H9 (cell line): ENCODE results near the gene TMC6. TPM values are rescaled to one million over a fixed set of nuclear protein-coding genes. Genes with fewer than 3 reads are reported as not detected.

Experiments
- DNase-seq: peaks from one replicate; pipeline ENCODE4 v3.0.0-alpha.2; 2017
- H2AFZ ChIP-seq: one replicate; pipeline ENCODE4 v1.6.1; 2013; ENCODE audit warnings: mild to moderate bottlenecking, low read length, control low read depth, moderate library complexity
- H2AK5ac ChIP-seq: 2 replicates; pipeline ENCODE4 v1.6.1; 2013; ENCODE audit warnings: low read length, control low read depth, mixed read lengths; ENCODE audit not compliant: insufficient read length
- H2BK120ac ChIP-seq: one replicate; pipeline ENCODE4 v1.6.1; 2013; ENCODE audit warnings: low read depth, mild to moderate bottlenecking, low read length, control low read depth, inconsistent platforms; ENCODE audit not compliant: poor library complexity, severe bottlenecking
- H2BK12ac ChIP-seq: 2 replicates; pipeline ENCODE4 v1.6.1; 2013; ENCODE audit warnings: low read length, control low read depth, mixed read lengths, low read depth; ENCODE audit not compliant: insufficient read length
- H2BK15ac ChIP-seq: 2 replicates; pipeline ENCODE4 v1.6.1; 2013; ENCODE audit warnings: low read depth, low read length, control low read depth
- H2BK20ac ChIP-seq: one replicate; pipeline ENCODE4 v1.6.1; 2013; ENCODE audit warnings: low read depth, mild to moderate bottlenecking, low read length, control low read depth, inconsistent platforms; ENCODE audit not compliant: poor library complexity, severe bottlenecking
- H2BK5ac ChIP-seq: 2 replicates; pipeline ENCODE4 v1.6.1; 2013; ENCODE audit warnings: low read length, control low read depth, mixed read lengths; ENCODE audit not compliant: insufficient read length
- H3K14ac ChIP-seq: 2 replicates; pipeline ENCODE4 v1.6.1; 2013; ENCODE audit warnings: low read length, control low read depth; ENCODE audit not compliant: insufficient read depth
- H3K18ac ChIP-seq: 2 replicates; pipeline ENCODE4 v1.6.1; 2013; ENCODE audit warnings: low read depth, mild to moderate bottlenecking, mixed read lengths, low read length, control low read depth; ENCODE audit not compliant: insufficient read length
- H3K23ac ChIP-seq: 2 replicates; pipeline ENCODE4 v1.6.1; 2013; ENCODE audit warnings: low read length, control low read depth, mixed read lengths, low read depth; ENCODE audit not compliant: insufficient read length
- H3K23me2 ChIP-seq: 2 replicates; pipeline ENCODE4 v1.6.1; 2013; ENCODE audit warnings: low read depth, mild to moderate bottlenecking, mixed read lengths, low read length, control low read depth; ENCODE audit not compliant: insufficient read length, poor library complexity, severe bottlenecking
- H3K27ac ChIP-seq: 2 replicates; pipeline ENCODE4 v1.5.1; 2013; ENCODE audit warnings: low read length, control low read depth, mixed read lengths, low read depth; ENCODE audit not compliant: insufficient read length
- H3K27me3 ChIP-seq: 2 replicates; pipeline ENCODE4 v1.6.1; 2013; ENCODE audit warnings: low read length, control low read depth, inconsistent platforms; ENCODE audit not compliant: insufficient read depth
- H3K4ac ChIP-seq: 2 replicates; pipeline ENCODE4 v1.6.1; 2013; ENCODE audit warnings: low read depth, mild to moderate bottlenecking, control low read depth, inconsistent platforms, low read length, moderate library complexity
- H3K4me1 ChIP-seq: 2 replicates; pipeline ENCODE4 v1.6.1; 2013; ENCODE audit warnings: low read length, control low read depth, inconsistent platforms; ENCODE audit not compliant: insufficient read depth
- H3K4me2 ChIP-seq: 2 replicates; pipeline ENCODE4 v1.6.1; 2013; ENCODE audit warnings: low read length, control low read depth, mixed read lengths; ENCODE audit not compliant: insufficient read length, insufficient read depth
- H3K56ac ChIP-seq: 2 replicates; pipeline ENCODE4 v1.6.1; 2013; ENCODE audit warnings: low read depth, mild to moderate bottlenecking, mixed read lengths, low read length, control low read depth; ENCODE audit not compliant: insufficient read length
- H3K79me1 ChIP-seq: 2 replicates; pipeline ENCODE4 v1.6.1; 2013; ENCODE audit warnings: low read depth, mild to moderate bottlenecking, moderate library complexity, low read length, control low read depth, inconsistent platforms; ENCODE audit not compliant: insufficient read depth, poor library complexity, severe bottlenecking
- H3K79me2 ChIP-seq: 2 replicates; pipeline ENCODE4 v1.6.1; 2013; ENCODE audit warnings: low read length, control low read depth, inconsistent platforms; ENCODE audit not compliant: insufficient read depth
- H3K9ac ChIP-seq: 2 replicates; pipeline ENCODE4 v1.6.1; 2013; ENCODE audit warnings: low read length, control low read depth, mixed read lengths; ENCODE audit not compliant: insufficient read length; ENCODE audit errors: extremely low read depth
- H3K9me3 ChIP-seq: one replicate; pipeline ENCODE4 v1.6.1; 2013; ENCODE audit warnings: low read depth, low read length, inconsistent platforms; ENCODE audit not compliant: control insufficient read depth
- H3T11ph ChIP-seq: one replicate; pipeline ENCODE4 v1.6.1; 2013; ENCODE audit warnings: mild to moderate bottlenecking, low read length, control low read depth, inconsistent platforms
- H4K20me1 ChIP-seq: one replicate; pipeline ENCODE4 v1.6.1; 2013; ENCODE audit not compliant: control insufficient read depth, insufficient read length, insufficient read depth
- H4K5ac ChIP-seq: 2 replicates; pipeline ENCODE4 v1.6.1; 2013; ENCODE audit warnings: low read depth, mild to moderate bottlenecking, mixed read lengths, low read length, control low read depth; ENCODE audit not compliant: insufficient read length
- H4K8ac ChIP-seq: replicated peaks from 2 replicates; pipeline ENCODE4 v1.6.1; 2013; ENCODE audit warnings: low read length, control low read depth, mixed read lengths, low read depth; ENCODE audit not compliant: insufficient read length
- H4K91ac ChIP-seq: 2 replicates; pipeline ENCODE4 v1.6.1; 2013; ENCODE audit warnings: low read depth, mild to moderate bottlenecking, moderate library complexity, mixed read lengths, low read length, control low read depth; ENCODE audit not compliant: insufficient read length
- H3K27ac Mint-ChIP-seq, 3 experiments: 2 replicates in 2 of 3; 3 replicates in 1 of 3; pipeline ENCODE4 v1.8.0; 2020 to 2021; ENCODE audit warnings: mixed read lengths in 3 of 3, mild to moderate bottlenecking in 1 of 3, moderate library complexity in 1 of 3
- H3K27me3 Mint-ChIP-seq: 2 replicates; pipeline ENCODE4 v1.8.0; 2021; ENCODE audit warnings: low read depth, mild to moderate bottlenecking, moderate library complexity, mixed read lengths
- H3K36me3 Mint-ChIP-seq, 3 experiments: 2 replicates in 2 of 3; 3 replicates in 1 of 3; pipeline ENCODE4 v1.8.0; 2020 to 2021; ENCODE audit warnings: low read depth in 3 of 3, mixed read lengths in 3 of 3; ENCODE audit not compliant: insufficient read depth in 1 of 3
- H3K4me1 Mint-ChIP-seq, 2 experiments: 2 replicates each; pipeline ENCODE4 v1.8.0; 2020; ENCODE audit warnings: mixed read lengths in 2 of 2
- H3K4me3 Mint-ChIP-seq, 2 experiments: 2 replicates in 1 of 2; 3 replicates in 1 of 2; pipeline ENCODE4 v1.8.0; 2020 to 2021; ENCODE audit warnings: mild to moderate bottlenecking in 2 of 2, mixed read lengths in 2 of 2, moderate library complexity in 1 of 2
- H3K9me3 Mint-ChIP-seq, 2 experiments: 2 replicates in 1 of 2; 3 replicates in 1 of 2; pipeline ENCODE4 v1.8.0; 2020; ENCODE audit warnings: mild to moderate bottlenecking in 2 of 2, mixed read lengths in 2 of 2, moderate library complexity in 1 of 2
- CTCF ChIP-seq: fragments of 200-600 bp; sonication (generic); conservative IDR thresholded peaks from 3 replicates; pipeline ENCODE4 v1.8.0; 2021; ENCODE audit warnings: antibody characterized with exemption, mild to moderate bottlenecking
- WGBS: extraction: QIAGEN DNeasy Blood & Tissue Kit; methylation state at CpG from one replicate; pipeline ENCODE4 v1.1.7; 2013; ENCODE audit warnings: missing lambda C conversion rate, low lambda C conversion rate, mixed read lengths; ENCODE audit not compliant: insufficient read length; ENCODE audit errors: extremely low coverage; 5-methylcytosine and 5-hydroxymethylcytosine counted together
- total RNA-seq: library from RNA; stranded (reverse); gene quantifications from 2 replicates; pipeline ENCODE4 v1.2.1, GENCODE V29; 2021

TMC6 gene
- total RNA-seq, 1 experiment from 2014 or later, result 86.8 TPM

GRCh38 chr17:78154903-78155811 is 26.6 kb upstream of the TMC6 start:
- Histone ChIP-seq H2BK20ac (no peak overlapping the region), H3K4ac (no peak overlapping the region), H3K4me2 (no peak overlapping the region), H3T11ph (no peak overlapping the region), H3K79me1 (no peaks in the 10 kb centered on the region), H2BK15ac (no peak overlapping the region), H3K9ac (no peak overlapping the region), H4K91ac (no peak overlapping the region), H3K23me2 (no peaks in the 10 kb centered on the region), H3K79me2 (no peaks in the 10 kb centered on the region), H3K9me3 (no peaks in the 10 kb centered on the region), H3K18ac (no peak overlapping the region), H2AFZ (no peak overlapping the region), H3K27ac (no peak overlapping the region), H4K8ac (no peak overlapping the region), H3K27me3 (no peaks in the 10 kb centered on the region), H3K14ac (no peak overlapping the region; the same call in 1 of the 2 replicates), H4K5ac (no peak overlapping the region), H2BK12ac (no peak overlapping the region), H4K20me1 (no peaks in the 10 kb centered on the region), H3K56ac (no peak overlapping the region), H2BK5ac (no peak overlapping the region), H3K4me1 (no peaks in the 10 kb centered on the region), H2BK120ac (no peak overlapping the region), H3K23ac (no peak overlapping the region), H2AK5ac (no peak overlapping the region)
- H3K36me3 Mint-ChIP-seq, result no peaks in the 10 kb centered on the region; a peak in 1 of 7 replicates
- no CpG with 5 or more reads among the region's 11 CpGs for WGBS
- H3K27me3 Mint-ChIP-seq, result peaks cover 1% of the 10 kb centered on the region; the same call in 1 of the 2 replicates
- H3K4me1 Mint-ChIP-seq, result peaks cover 2 to 17% of the 10 kb centered on the region in 2 experiments; a peak in 3 of 4 replicates
- H3K27ac Mint-ChIP-seq, result no peak overlapping the region
- DNase-seq, result no peak
- H3K9me3 Mint-ChIP-seq, result no peaks in the 10 kb centered on the region
- TF ChIP-seq CTCF, result no peak
- no peak overlapping the region for H3K4me3 Mint-ChIP-seq
